GM12878 (cell line): Measurements from ENCODE around the gene ASCC1. TPM values are rescaled to one million over a fixed set of nuclear protein-coding genes. Genes with fewer than 3 reads are reported as not detected.

Source experiments
- BCLAF1 ChIP-seq: fragments of 450-650 bp; IDR thresholded peaks from 2 replicates; pipeline ENCODE4 v1.6.1; 2017; ENCODE audit warnings: antibody characterized with exemption, mild to moderate bottlenecking, moderate library complexity
- CHD1 ChIP-seq: IDR thresholded peaks from 2 replicates; pipeline ENCODE4 v1.6.1; 2012; ENCODE audit warnings: low read depth, low read length, improper control_type of control experiment
- CREM ChIP-seq: IDR thresholded peaks from 2 replicates; pipeline ENCODE4 v1.6.1; 2014; ENCODE audit warnings: antibody characterized with exemption, low read depth
- E2F8 ChIP-seq: fragments of 450-650 bp; IDR thresholded peaks from 2 replicates; pipeline ENCODE4 v1.6.1; 2018; ENCODE audit warnings: mild to moderate bottlenecking, low read depth, moderate library complexity; ENCODE audit not compliant: partially characterized antibody
- HDGF ChIP-seq: fragments of 450-650 bp; IDR thresholded peaks from 2 replicates; pipeline ENCODE4 v1.6.1; 2016; ENCODE audit warnings: antibody characterized with exemption
- LARP7 ChIP-seq: fragments of 450-650 bp; IDR thresholded peaks from 2 replicates; pipeline ENCODE4 v1.6.1; 2017; ENCODE audit warnings: mild to moderate bottlenecking
- MYC ChIP-seq: IDR thresholded peaks from 2 replicates; pipeline ENCODE4 v1.6.1; 2011; ENCODE audit warnings: mild to moderate bottlenecking, low read length, moderate library complexity, inconsistent platforms; ENCODE audit not compliant: insufficient read depth, insufficient replicate concordance, insufficient read length, severe bottlenecking
- NBN ChIP-seq: fragments of 450-650 bp; IDR thresholded peaks from 2 replicates; pipeline ENCODE4 v1.6.1; 2016
- REST ChIP-seq: IDR thresholded peaks from 2 replicates; pipeline ENCODE4 v1.6.1; 2012; ENCODE audit warnings: mild to moderate bottlenecking, low read depth, low read length
- SMAD5 ChIP-seq: IDR thresholded peaks from 2 replicates; pipeline ENCODE4 v1.6.1; 2016; ENCODE audit warnings: antibody characterized with exemption, low read depth
- SREBF2 ChIP-seq: IDR thresholded peaks from 2 replicates; pipeline ENCODE4 v1.6.1; 2012; ENCODE audit warnings: mild to moderate bottlenecking, low read length
- SRF ChIP-seq, 2 experiments: IDR thresholded peaks; 2 replicates each; pipeline ENCODE4 v1.6.1; 2011; ENCODE audit warnings: low read depth in 2 of 2, low read length in 2 of 2, mild to moderate bottlenecking in 1 of 2, moderate library complexity in 1 of 2
- ZBTB11 ChIP-seq: fragments of 450-650 bp; formaldehyde crosslinking; IDR thresholded peaks from 2 replicates; pipeline ENCODE4 v1.5.0; 2022; ENCODE audit warnings: mild to moderate bottlenecking, missing genetic modification characterization
- polyA plus RNA-seq, 11 experiments: library from polyadenylated mRNA; depleted of rRNA in 4 of 11; unstranded in 6 of 11; stranded (reverse) in 5 of 11; fragments of >200 nt; fragmentation: Nextera tagmentation in 4 of 11; fragmentation: Illumina TruSeq in 1 of 11; extraction: Ambion mirVana in 4 of 11; extraction: Trizol in 1 of 11; gene quantifications; 1 replicate in 1 of 11; 2 replicates in 10 of 11; pipeline versions ENCODE4 v1.2.1 to v1.2.3, GENCODE V29; 2011 to 2016; ENCODE audit warnings: inconsistent platforms in 2 of 11, missing spikeins in 2 of 11, low read depth in 1 of 11
- total RNA-seq, 4 experiments: library from RNA; depleted of rRNA in 3 of 4; stranded (reverse); fragments of >200 nt in 3 of 4; fragmentation: Illumina TruSeq in 1 of 4; extraction: Trizol in 1 of 4; gene quantifications; 2 replicates each; pipeline versions ENCODE4 v1.2.1 to v1.2.3, GENCODE V29; 2013 to 2021
- TF ChIP-seq, protein P1 (sequence below): fragments of 450-650 bp; IDR thresholded peaks from 2 replicates; pipeline ENCODE4 v1.6.1; 2017; ENCODE audit warnings: borderline replicate concordance

The ASCC1 gene
- total and polyA plus RNA-seq, 10 of the 15 experiments (the other 5 are each of a cell fraction or from before 2014, with no cell fraction given): 23.3 to 80.6 (median 42.8) TPM

DNA sequence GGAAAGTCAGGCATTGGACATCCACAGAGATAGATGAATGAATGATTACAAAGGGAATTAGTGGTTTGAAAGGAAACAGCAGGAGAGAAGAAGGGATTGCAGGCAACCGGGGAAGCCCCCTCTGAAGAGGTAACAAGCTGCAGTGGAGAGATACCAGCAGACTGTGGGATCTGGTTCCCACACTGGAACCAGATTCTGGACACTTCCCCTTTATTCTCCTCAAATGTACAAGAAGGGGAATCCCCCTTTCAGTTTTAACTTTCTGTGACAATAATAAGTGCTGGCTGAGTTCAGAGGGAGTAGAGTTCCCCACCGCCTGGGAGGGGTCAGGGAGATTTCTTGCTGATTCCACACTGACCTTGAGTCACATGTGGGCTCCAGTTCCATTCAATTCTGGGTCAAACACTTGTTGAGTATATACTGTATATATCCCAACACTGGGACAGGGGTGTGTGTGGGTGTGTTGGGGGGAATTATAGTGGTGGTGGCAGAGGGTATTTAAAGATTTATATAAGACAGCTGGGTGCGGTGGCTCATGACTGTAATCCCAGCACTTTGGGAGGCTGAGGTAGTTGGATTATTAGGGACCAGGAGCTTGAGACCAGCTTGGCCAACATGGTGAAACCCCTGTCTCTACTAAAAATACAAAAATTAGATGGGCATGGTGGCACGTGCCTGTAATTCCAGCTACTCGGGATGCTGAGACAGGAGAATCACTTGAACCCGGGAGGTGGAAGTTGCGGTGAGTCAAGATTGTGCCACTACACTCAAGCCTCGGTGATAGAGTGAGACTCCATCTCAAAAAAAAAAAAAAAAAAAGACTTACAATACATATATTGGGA is 41.2 kb upstream of the ASCC1 start (continued):
- TF ChIP-seq ZBTB11 (CRISPR knock-in tag): no peak
- no peak for TF ChIP-seq E2F8
- TF ChIP-seq BCLAF1: no peak
- TF ChIP-seq HDGF: no peak
- no peak for TF ChIP-seq SMAD5
- TF ChIP-seq LARP7: no peak
- no peak for TF ChIP-seq MYC
- no peak for TF ChIP-seq SRF (IDR thresholded peaks at IDR 0.05; ENCODE audit: low read depth in 2 of 2, low read length in 2 of 2)
- TF ChIP-seq, protein P1, sequence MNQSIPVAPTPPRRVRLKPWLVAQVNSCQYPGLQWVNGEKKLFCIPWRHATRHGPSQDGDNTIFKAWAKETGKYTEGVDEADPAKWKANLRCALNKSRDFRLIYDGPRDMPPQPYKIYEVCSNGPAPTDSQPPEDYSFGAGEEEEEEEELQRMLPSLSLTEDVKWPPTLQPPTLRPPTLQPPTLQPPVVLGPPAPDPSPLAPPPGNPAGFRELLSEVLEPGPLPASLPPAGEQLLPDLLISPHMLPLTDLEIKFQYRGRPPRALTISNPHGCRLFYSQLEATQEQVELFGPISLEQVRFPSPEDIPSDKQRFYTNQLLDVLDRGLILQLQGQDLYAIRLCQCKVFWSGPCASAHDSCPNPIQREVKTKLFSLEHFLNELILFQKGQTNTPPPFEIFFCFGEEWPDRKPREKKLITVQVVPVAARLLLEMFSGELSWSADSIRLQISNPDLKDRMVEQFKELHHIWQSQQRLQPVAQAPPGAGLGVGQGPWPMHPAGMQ: no peak
- no peak for TF ChIP-seq CHD1
- peak; percentile 89 for TF ChIP-seq NBN
- TF ChIP-seq REST: no peak
- TF ChIP-seq CREM: no peak; the same call in 1 of the 2 replicates
- no peak for TF ChIP-seq SREBF2
